Parathyroid adenoma (tissue), 2 donors: ENCODE measurements around the gene METTL1.

Source experiments
- H2AFZ ChIP-seq: fragments of 300-600 bp; sonication (generic); one replicate; pipeline ENCODE4 v1.7.0; 2017; ENCODE audit warnings: antibody characterized with exemption, mild to moderate bottlenecking
- H3K27ac ChIP-seq: fragments of 300-600 bp; sonication (generic); one replicate; pipeline ENCODE4 v1.7.0; 2017
- H3K27me3 ChIP-seq: fragments of 300-600 bp; sonication (generic); one replicate; pipeline ENCODE4 v1.7.0; 2017; ENCODE audit warnings: low read length; ENCODE audit not compliant: control insufficient read depth, insufficient read depth
- H3K36me3 ChIP-seq: fragments of 300-600 bp; sonication (generic); one replicate; pipeline ENCODE4 v1.7.0; 2017; ENCODE audit warnings: low read length; ENCODE audit not compliant: control insufficient read depth, insufficient read depth
- H3K4me1 ChIP-seq: fragments of 300-600 bp; sonication (generic); one replicate; pipeline ENCODE4 v1.7.0; 2017; ENCODE audit warnings: control low read depth
- H3K4me2 ChIP-seq: fragments of 300-600 bp; sonication (generic); one replicate; pipeline ENCODE4 v1.7.0; 2017; ENCODE audit warnings: low read length
- H3K4me3 ChIP-seq: fragments of 300-600 bp; sonication (generic); one replicate; pipeline ENCODE4 v1.7.0; 2017; ENCODE audit warnings: low read depth, low read length
- H3K79me2 ChIP-seq: fragments of 300-600 bp; sonication (generic); one replicate; pipeline ENCODE4 v1.7.0; 2017; ENCODE audit warnings: control low read depth
- H3K9ac ChIP-seq: fragments of 300-600 bp; sonication (generic); one replicate; pipeline ENCODE4 v1.7.0; 2017; ENCODE audit warnings: mild to moderate bottlenecking
- H3K9me3 ChIP-seq: fragments of 300-600 bp; sonication (generic); one replicate; pipeline ENCODE4 v1.7.0; 2017; ENCODE audit warnings: low read length; ENCODE audit not compliant: control insufficient read depth
- TF ChIP-seq, protein P1 (sequence below): fragments of 300-600 bp; sonication (generic); IDR thresholded peaks from one replicate; pipeline ENCODE4 v1.7.0; 2017; ENCODE audit warnings: antibody characterized with exemption, mild to moderate bottlenecking
- donor health status: primary hyperparathyroidism.

The METTL1 gene

GRCh38 chr12:57765698-57766463, 6.0 kb downstream of the METTL1 start:
- Histone ChIP-seq H3K9ac (no peak overlapping the region), H3K4me3 (peak overlapping the region; percentile 42), H3K36me3 (no peaks in the 10 kb centered on the region), H3K27me3 (no peaks in the 10 kb centered on the region), H2AFZ (peak overlapping the region; percentile 91), H3K4me1 (peaks cover 15% of the 10 kb centered on the region), H3K9me3 (no peaks in the 10 kb centered on the region), H3K27ac (no peak overlapping the region), H3K4me2 (peak overlapping the region; percentile 68), H3K79me2 (no peaks in the 10 kb centered on the region)
- TF ChIP-seq, protein P1, sequence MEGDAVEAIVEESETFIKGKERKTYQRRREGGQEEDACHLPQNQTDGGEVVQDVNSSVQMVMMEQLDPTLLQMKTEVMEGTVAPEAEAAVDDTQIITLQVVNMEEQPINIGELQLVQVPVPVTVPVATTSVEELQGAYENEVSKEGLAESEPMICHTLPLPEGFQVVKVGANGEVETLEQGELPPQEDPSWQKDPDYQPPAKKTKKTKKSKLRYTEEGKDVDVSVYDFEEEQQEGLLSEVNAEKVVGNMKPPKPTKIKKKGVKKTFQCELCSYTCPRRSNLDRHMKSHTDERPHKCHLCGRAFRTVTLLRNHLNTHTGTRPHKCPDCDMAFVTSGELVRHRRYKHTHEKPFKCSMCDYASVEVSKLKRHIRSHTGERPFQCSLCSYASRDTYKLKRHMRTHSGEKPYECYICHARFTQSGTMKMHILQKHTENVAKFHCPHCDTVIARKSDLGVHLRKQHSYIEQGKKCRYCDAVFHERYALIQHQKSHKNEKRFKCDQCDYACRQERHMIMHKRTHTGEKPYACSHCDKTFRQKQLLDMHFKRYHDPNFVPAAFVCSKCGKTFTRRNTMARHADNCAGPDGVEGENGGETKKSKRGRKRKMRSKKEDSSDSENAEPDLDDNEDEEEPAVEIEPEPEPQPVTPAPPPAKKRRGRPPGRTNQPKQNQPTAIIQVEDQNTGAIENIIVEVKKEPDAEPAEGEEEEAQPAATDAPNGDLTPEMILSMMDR, result no peak

DNA sequence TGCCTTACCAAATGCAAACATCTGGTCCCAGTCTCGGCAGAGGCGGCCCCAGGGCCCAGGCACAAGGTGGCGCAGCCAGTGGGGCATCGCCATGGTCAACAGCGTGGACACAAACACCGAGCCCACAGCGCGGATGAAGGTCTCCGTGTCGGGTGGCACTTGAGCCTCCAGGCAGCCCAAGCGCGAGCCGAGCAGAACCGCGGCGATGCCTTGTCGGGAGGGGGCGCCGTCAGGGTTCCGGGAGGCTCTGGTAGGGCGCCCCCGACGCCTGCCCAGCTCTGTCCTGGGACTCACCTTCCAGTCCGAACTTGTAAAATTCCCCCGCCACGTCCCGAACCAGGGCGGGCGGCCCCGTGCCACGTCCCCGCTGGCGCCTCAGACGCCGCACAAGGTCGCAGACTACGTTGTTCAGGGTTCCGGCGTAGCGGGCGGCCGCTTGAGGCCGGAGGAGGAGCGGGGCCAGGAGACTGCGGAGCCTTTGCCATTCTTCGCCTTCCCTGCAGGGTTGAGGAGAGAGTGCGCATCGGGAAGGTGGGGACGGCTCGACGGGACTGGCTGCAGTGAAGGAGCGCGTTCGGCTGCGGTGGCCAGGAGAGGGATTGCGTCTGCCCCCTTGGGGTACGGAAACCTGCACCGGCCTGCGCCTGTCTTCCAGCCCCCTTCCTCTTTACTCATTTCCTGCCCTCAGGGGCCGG, 6.8 kb downstream of the METTL1 start:
- Histone ChIP-seq H2AFZ (peak overlapping the region; percentile 91), H3K27me3 (no peaks in the 10 kb centered on the region), H3K4me3 (peak overlapping the region; percentile 42), H3K9ac (no peak overlapping the region), H3K4me2 (peak overlapping the region; percentile 68), H3K4me1 (peaks cover 9% of the 10 kb centered on the region), H3K9me3 (no peaks in the 10 kb centered on the region), H3K79me2 (no peaks in the 10 kb centered on the region), H3K36me3 (no peaks in the 10 kb centered on the region), H3K27ac (no peak overlapping the region)
- TF ChIP-seq, protein P1, result peak; percentile 24

- peak overlapping the region; percentile 42 for H3K4me3 ChIP-seq
- H3K4me2 ChIP-seq, result peak overlapping the region; percentile 68
- no peaks in the 10 kb centered on the region for H3K36me3 ChIP-seq
- no peaks in the 10 kb centered on the region for H3K9me3 ChIP-seq
- TF ChIP-seq, protein P1, result no peak
- H3K27me3 ChIP-seq, result no peaks in the 10 kb centered on the region
- H3K79me2 ChIP-seq, result no peaks in the 10 kb centered on the region
- peak overlapping the region; percentile 91 for H2AFZ ChIP-seq
- H3K4me1 ChIP-seq, result peaks cover 9% of the 10 kb centered on the region
- no peak overlapping the region for H3K27ac ChIP-seq
- no peak overlapping the region for H3K9ac ChIP-seq
These were observed 7.3 kb downstream of the METTL1 start for GRCh38 chr12:57764662-57765002.

DNA sequence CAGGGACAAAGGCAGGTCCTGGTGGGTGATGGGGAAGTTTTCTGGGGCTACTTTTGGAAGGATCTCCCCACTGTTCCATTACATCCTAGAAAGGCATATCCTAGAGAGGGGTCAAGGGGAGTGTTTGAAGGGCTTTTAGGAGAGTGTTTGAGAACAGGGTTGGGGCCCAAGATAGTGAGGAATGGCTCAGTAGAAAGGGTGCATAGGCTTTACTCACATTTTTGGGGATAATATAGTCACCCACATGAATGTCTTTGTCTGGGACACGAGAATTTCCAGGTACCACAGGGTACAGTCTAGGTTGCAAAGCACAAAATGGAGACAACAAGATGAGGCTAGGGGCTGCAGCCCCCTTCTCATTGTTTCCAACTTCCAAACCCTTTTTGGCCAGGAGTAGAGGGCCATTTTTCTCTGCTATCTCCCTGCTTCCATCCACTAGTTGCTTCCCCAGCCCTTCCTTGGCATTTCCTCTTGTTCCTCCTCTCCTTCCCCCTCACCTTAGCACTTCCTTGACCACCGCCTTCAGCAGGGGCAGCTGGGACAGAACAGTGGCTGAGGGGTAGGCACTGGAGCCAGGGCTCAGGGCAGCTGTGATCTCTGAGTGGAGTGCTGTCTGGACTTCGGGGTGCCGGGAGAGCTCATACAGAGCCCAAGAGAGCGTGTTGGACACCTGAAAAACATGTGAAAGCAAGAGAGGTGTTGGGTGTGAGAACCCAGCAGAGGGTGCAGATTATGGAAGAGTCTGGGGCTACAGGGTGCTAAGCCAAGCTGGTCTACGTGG, 7.8 kb downstream of the METTL1 start:
- Histone ChIP-seq H3K4me1 (peaks cover 9% of the 10 kb centered on the region), H2AFZ (no peak overlapping the region), H3K27me3 (no peaks in the 10 kb centered on the region), H3K27ac (no peak overlapping the region), H3K4me2 (no peak overlapping the region), H3K79me2 (no peaks in the 10 kb centered on the region), H3K9ac (no peak overlapping the region), H3K4me3 (no peak overlapping the region), H3K9me3 (no peaks in the 10 kb centered on the region), H3K36me3 (no peaks in the 10 kb centered on the region)
- TF ChIP-seq, protein P1, result no peak
